GF-D8 (cell line): ENCODE results near the gene F12.
"Not testable (repeated sequence)": the region's sequence is repeated elsewhere in the genome, so short reads cannot be mapped to it uniquely, and the experiment has no call there.

Experiments used
- DNase-seq: peaks from one replicate; lab custom pipeline; 2025; lab: John Stamatoyannopoulos, UW

The F12 gene

GRCh38 chr5:177368869-177369644, 40.3 kb downstream of the F12 start:
- no peak for DNase-seq

- DNase-seq: no peak
These were observed 41.1 kb downstream of the F12 start for GRCh38 chr5:177367981-177368868.

GRCh38 chr5:177367323-177367848, 42.0 kb downstream of the F12 start:
- DNase-seq: no peak

GRCh38 chr5:177366528-177367322, 42.6 kb downstream of the F12 start:
- no peak for DNase-seq

GRCh38 chr5:177365845-177366527, 43.4 kb downstream of the F12 start:
- no peak for DNase-seq

GRCh38 chr5:177364159-177364962, 45.0 kb downstream of the F12 start:
- no peak for DNase-seq

GRCh38 chr5:177363565-177363964, 45.8 kb downstream of the F12 start:
- no peak for DNase-seq

GRCh38 chr5:177362610-177363507, 46.5 kb downstream of the F12 start:
- DNase-seq: no peak

- DNase-seq: no peak
These were observed 47.1 kb downstream of the F12 start for GRCh38 chr5:177362292-177362609.

GRCh38 chr5:177361418-177362291, 47.7 kb downstream of the F12 start:
- DNase-seq: peak; percentile 24

GRCh38 chr5:177360740-177361139, 48.6 kb downstream of the F12 start:
- not testable (repeated sequence) for DNase-seq

GRCh38 chr5:177359860-177360259, 49.5 kb downstream of the F12 start:
- DNase-seq: no peak

- DNase-seq: no peak
These were observed 49.9 kb downstream of the F12 start for GRCh38 chr5:177359451-177359851.

GRCh38 chr5:177358370-177358819, 51.0 kb downstream of the F12 start:
- no peak for DNase-seq

- peak; percentile 90 for DNase-seq
These were observed 51.7 kb downstream of the F12 start, which contains the start of gene RGS14 for GRCh38 chr5:177357459-177358351. RGS14 (plus strand) TSS chr5:177357924; CDS start chr5:177358025, 101 bp downstream.

GRCh38 chr5:177357146-177357458, 52.3 kb downstream of the F12 start:
- no peak for DNase-seq

GRCh38 chr5:177356746-177357145, 52.6 kb downstream of the F12 start:
- no peak for DNase-seq

- peak; percentile 75 for DNase-seq
These were observed 53.5 kb downstream of the F12 start for GRCh38 chr5:177355868-177356168.
